Skeletal muscle tissue (tissue), 4 donors: Measurements from ENCODE around the gene TCF7L2. TPM values are rescaled to one million over a fixed set of nuclear protein-coding genes. Genes with fewer than 3 reads are reported as not detected.

Experiments used
- H3K27ac ChIP-seq: one replicate; pipeline ENCODE4 v1.7.0; 2013; ENCODE audit warnings: mild to moderate bottlenecking, low read depth, low read length, inconsistent platforms
- H3K27me3 ChIP-seq, 3 donors: one replicate each; pipeline ENCODE4 v1.7.0; 2013; ENCODE audit warnings: low read length in 3 of 3; ENCODE audit not compliant: control insufficient read depth in 3 of 3, insufficient read depth in 3 of 3
- H3K36me3 ChIP-seq, 3 donors: one replicate each; pipeline ENCODE4 v1.7.0; 2013; ENCODE audit warnings: low read length in 3 of 3; ENCODE audit not compliant: control insufficient read depth in 3 of 3, insufficient read depth in 3 of 3
- H3K4me1 ChIP-seq, 3 donors: one replicate each; pipeline ENCODE4 v1.7.0; 2013; ENCODE audit warnings: low read length in 3 of 3, mild to moderate bottlenecking in 3 of 3; ENCODE audit not compliant: control insufficient read depth in 3 of 3, insufficient read depth in 3 of 3
- H3K4me3 ChIP-seq, 3 donors: one replicate each; pipeline ENCODE4 v1.7.0; 2013; ENCODE audit warnings: low read length in 3 of 3
- H3K9ac ChIP-seq, 3 donors: one replicate each; pipeline ENCODE4 v1.7.0; 2013; ENCODE audit warnings: low read length in 3 of 3, mild to moderate bottlenecking in 3 of 3, moderate library complexity in 2 of 3, low read depth in 1 of 3
- H3K9me3 ChIP-seq, 3 donors: one replicate each; pipeline ENCODE4 v1.7.0; 2013; ENCODE audit warnings: low read length in 3 of 3; ENCODE audit not compliant: control insufficient read depth in 3 of 3
- total RNA-seq: library from RNA; depleted of rRNA; stranded (reverse); fragments of >200 nt; gene quantifications from one replicate; pipeline ENCODE4 v1.2.3, GENCODE V29; 2014
- donor health status: Osteomylitis.

The TCF7L2 gene
- total RNA-seq, 1 donor from 2014 or later: 33.9 TPM

GRCh38 chr10:113080925-113081229 is 130.8 kb downstream of the TCF7L2 start:
- no peak overlapping the region for H3K9ac ChIP-seq
- no peaks in the 10 kb centered on the region for H3K27me3 ChIP-seq
- no peak overlapping the region for H3K27ac ChIP-seq
- no peaks in the 10 kb centered on the region for H3K9me3 ChIP-seq
- no peak overlapping the region for H3K4me3 ChIP-seq
- H3K36me3 ChIP-seq: no peaks in the 10 kb centered on the region
- no peaks in the 10 kb centered on the region for H3K4me1 ChIP-seq

- no peaks in the 10 kb centered on the region for H3K27me3 ChIP-seq
- no peak overlapping the region for H3K9ac ChIP-seq
- no peaks in the 10 kb centered on the region for H3K9me3 ChIP-seq
- H3K36me3 ChIP-seq: no peaks in the 10 kb centered on the region
- no peak overlapping the region for H3K4me3 ChIP-seq
- no peak overlapping the region for H3K27ac ChIP-seq
- H3K4me1 ChIP-seq: peaks cover 0 to 9% (median 4%) of the 10 kb centered on the region in 3 donors
Measured at GRCh38 chr10:113084031-113084430, 134.0 kb downstream of the TCF7L2 start.

- Histone ChIP-seq H3K36me3 (no peaks in the 10 kb centered on the region), H3K27ac (no peak overlapping the region)
Measured at GRCh38 chr10:113085776-113086175, 135.7 kb downstream of the TCF7L2 start.

GRCh38 chr10:113086282-113086681 is 136.2 kb downstream of the TCF7L2 start:
- Histone ChIP-seq H3K9ac (no peak overlapping the region), H3K9me3 (no peaks in the 10 kb centered on the region), H3K27ac (no peak overlapping the region), H3K4me1 (peaks cover 0 to 9% (median 4%) of the 10 kb centered on the region in 3 donors), H3K36me3 (no peaks in the 10 kb centered on the region), H3K4me3 (no peak overlapping the region), H3K27me3 (no peaks in the 10 kb centered on the region)

More at GRCh38 chr10:113085776-113086175, 135.7 kb downstream of the TCF7L2 start:
- Histone ChIP-seq H3K4me3 (no peak overlapping the region), H3K4me1 (peaks cover 0 to 9% (median 4%) of the 10 kb centered on the region in 3 donors), H3K9ac (no peak overlapping the region), H3K9me3 (no peaks in the 10 kb centered on the region), H3K27me3 (no peaks in the 10 kb centered on the region)

GRCh38 chr10:113087165-113088029 is 137.3 kb downstream of the TCF7L2 start:
- Histone ChIP-seq H3K4me1 (peaks cover 0 to 9% (median 6%) of the 10 kb centered on the region in 3 donors), H3K9me3 (no peaks in the 10 kb centered on the region), H3K36me3 (peaks cover 0 to 2% (median 0%) of the 10 kb centered on the region in 3 donors), H3K27me3 (no peaks in the 10 kb centered on the region), H3K9ac (no peak overlapping the region), H3K27ac (no peak overlapping the region), H3K4me3 (no peak overlapping the region)

- H3K4me3 ChIP-seq: no peak overlapping the region
- no peak overlapping the region for H3K27ac ChIP-seq
- no peaks in the 10 kb centered on the region for H3K27me3 ChIP-seq
- peaks cover 0 to 2% (median 0%) of the 10 kb centered on the region in 3 donors for H3K36me3 ChIP-seq
- H3K4me1 ChIP-seq: peaks cover 3 to 14% (median 10%) of the 10 kb centered on the region in 3 donors
- H3K9ac ChIP-seq: no peak overlapping the region
- H3K9me3 ChIP-seq: no peaks in the 10 kb centered on the region
Measured at GRCh38 chr10:113088194-113088593, 138.1 kb downstream of the TCF7L2 start.

GRCh38 chr10:113089551-113089950 is 139.5 kb downstream of the TCF7L2 start:
- H3K9ac ChIP-seq: no peak overlapping the region
- H3K36me3 ChIP-seq: peaks cover 0 to 2% (median 0%) of the 10 kb centered on the region in 3 donors
- H3K4me1 ChIP-seq: peaks cover 3 to 14% (median 11%) of the 10 kb centered on the region in 3 donors
- H3K27ac ChIP-seq: no peak overlapping the region
- H3K9me3 ChIP-seq: no peaks in the 10 kb centered on the region
- H3K4me3 ChIP-seq: no peak overlapping the region
- H3K27me3 ChIP-seq: no peaks in the 10 kb centered on the region

GRCh38 chr10:113091920-113092319 is 141.9 kb downstream of the TCF7L2 start:
- Histone ChIP-seq H3K9me3 (no peaks in the 10 kb centered on the region), H3K27me3 (no peaks in the 10 kb centered on the region), H3K4me1 (peaks cover 6 to 23% (median 13%) of the 10 kb centered on the region in 3 donors), H3K4me3 (no peak overlapping the region), H3K36me3 (peaks cover 0 to 2% (median 0%) of the 10 kb centered on the region in 3 donors), H3K9ac (no peak overlapping the region), H3K27ac (no peak overlapping the region)

- no peak overlapping the region for H3K27ac ChIP-seq
Measured at GRCh38 chr10:113093188-113094113, 143.4 kb downstream of the TCF7L2 start.

More at GRCh38 chr10:113093188-113094113, 143.4 kb downstream of the TCF7L2 start:
- Histone ChIP-seq H3K9me3 (no peaks in the 10 kb centered on the region), H3K4me3 (no peak overlapping the region), H3K36me3 (peaks cover 0 to 2% (median 0%) of the 10 kb centered on the region in 3 donors), H3K9ac (no peak overlapping the region), H3K4me1 (peaks cover 8 to 16% (median 11%) of the 10 kb centered on the region in 3 donors), H3K27me3 (no peaks in the 10 kb centered on the region)
